Erythroblast (primary cell): ENCODE data around the gene XYLT1.

Experiments used
- DNase-seq, 2 experiments: peaks; one replicate each; lab custom pipeline; 2025; lab: John Stamatoyannopoulos, UW
- GATA1 ChIP-seq: IDR thresholded peaks from 2 replicates; pipeline ENCODE4 v1.6.1; 2011; ENCODE audit warnings: low read depth, mild to moderate bottlenecking, control low read depth, low read length, moderate library complexity
- POLR2A ChIP-seq: IDR thresholded peaks from 2 replicates; pipeline ENCODE4 v1.6.1; 2011; ENCODE audit warnings: mild to moderate bottlenecking, low read length

XYLT1 gene

GRCh38 chr16:17107450-17107849 is 363.3 kb downstream of the XYLT1 start:
- DNase-seq = no peak
- TF ChIP-seq POLR2A (no peak), GATA1 (no peak)

- DNase-seq = no peak
- TF ChIP-seq POLR2A (no peak), GATA1 (no peak)
Observed at GRCh38 chr16:17106243-17106791, 364.4 kb downstream of the XYLT1 start.

- TF ChIP-seq GATA1 (no peak), POLR2A (no peak)
- no peak for DNase-seq
Observed at GRCh38 chr16:17105239-17105797, 365.4 kb downstream of the XYLT1 start.

GRCh38 chr16:17104654-17105053 is 366.1 kb downstream of the XYLT1 start:
- TF ChIP-seq POLR2A (no peak), GATA1 (no peak)
- DNase-seq = no peak

- TF ChIP-seq POLR2A = no peak
- no peak for TF ChIP-seq GATA1
- no peak for DNase-seq
Observed at GRCh38 chr16:17103216-17103615, 367.5 kb downstream of the XYLT1 start.

GRCh38 chr16:17101646-17102045 is 369.1 kb downstream of the XYLT1 start:
- TF ChIP-seq POLR2A (no peak), GATA1 (no peak)
- peak in 1 of 2 experiments; percentile 8 for DNase-seq

- TF ChIP-seq POLR2A (no peak), GATA1 (no peak)
- DNase-seq = no peak
Observed at GRCh38 chr16:17098685-17099084, 372.1 kb downstream of the XYLT1 start.

GRCh38 chr16:17084130-17084529 is 386.6 kb downstream of the XYLT1 start:
- TF ChIP-seq GATA1 = no peak
- no peak for TF ChIP-seq POLR2A
- DNase-seq = no peak

GRCh38 chr16:17083628-17084027 is 387.1 kb downstream of the XYLT1 start:
- TF ChIP-seq POLR2A (no peak), GATA1 (no peak)
- DNase-seq = no peak

GRCh38 chr16:17082095-17082882 is 388.5 kb downstream of the XYLT1 start:
- no peak for DNase-seq
- TF ChIP-seq POLR2A (no peak), GATA1 (no peak)

- no peak for DNase-seq
- TF ChIP-seq POLR2A (no peak), GATA1 (no peak)
Observed at GRCh38 chr16:17080105-17080504, 390.7 kb downstream of the XYLT1 start.

GRCh38 chr16:17078931-17079631 is 391.7 kb downstream of the XYLT1 start:
- no peak for DNase-seq
- TF ChIP-seq GATA1 (no peak), POLR2A (no peak)

- TF ChIP-seq POLR2A (no peak), GATA1 (no peak)
- DNase-seq = no peak
Observed at GRCh38 chr16:17076818-17077498, 393.8 kb downstream of the XYLT1 start.

- DNase-seq = no peak
- no peak for TF ChIP-seq GATA1
- TF ChIP-seq POLR2A = no peak
Observed at GRCh38 chr16:17076092-17076754, 394.5 kb downstream of the XYLT1 start.
